ENCODE data around the gene MED29.

MED29 gene

DNA sequence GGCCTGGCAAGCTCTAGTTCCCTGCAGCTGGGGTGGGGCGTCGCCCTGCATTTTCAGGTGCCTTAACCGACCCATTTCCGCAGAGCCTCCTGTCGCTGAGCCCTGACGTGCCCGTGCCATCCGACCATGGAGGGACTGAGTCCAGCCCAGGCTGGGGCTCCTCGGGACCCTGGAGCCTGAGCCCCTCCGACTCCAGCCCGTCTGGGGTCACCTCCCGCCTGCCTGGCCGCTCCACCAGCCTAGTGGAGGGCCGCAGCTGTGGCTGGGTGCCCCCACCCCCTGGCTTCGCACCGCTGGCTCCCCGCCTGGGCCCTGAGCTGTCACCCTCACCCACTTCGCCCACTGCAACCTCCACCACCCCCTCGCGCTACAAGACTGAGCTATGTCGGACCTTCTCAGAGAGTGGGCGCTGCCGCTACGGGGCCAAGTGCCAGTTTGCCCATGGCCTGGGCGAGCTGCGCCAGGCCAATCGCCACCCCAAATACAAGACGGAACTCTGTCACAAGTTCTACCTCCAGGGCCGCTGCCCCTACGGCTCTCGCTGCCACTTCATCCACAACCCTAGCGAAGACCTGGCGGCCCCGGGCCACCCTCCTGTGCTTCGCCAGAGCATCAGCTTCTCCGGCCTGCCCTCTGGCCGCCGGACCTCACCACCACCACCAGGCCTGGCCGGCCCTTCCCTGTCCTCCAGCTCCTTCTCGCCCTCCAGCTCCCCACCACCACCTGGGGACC is 16.6 kb downstream of the MED29 start:
- no peak for DNase-seq (ENCODE audit: low read depth, low spot score)

DNA sequence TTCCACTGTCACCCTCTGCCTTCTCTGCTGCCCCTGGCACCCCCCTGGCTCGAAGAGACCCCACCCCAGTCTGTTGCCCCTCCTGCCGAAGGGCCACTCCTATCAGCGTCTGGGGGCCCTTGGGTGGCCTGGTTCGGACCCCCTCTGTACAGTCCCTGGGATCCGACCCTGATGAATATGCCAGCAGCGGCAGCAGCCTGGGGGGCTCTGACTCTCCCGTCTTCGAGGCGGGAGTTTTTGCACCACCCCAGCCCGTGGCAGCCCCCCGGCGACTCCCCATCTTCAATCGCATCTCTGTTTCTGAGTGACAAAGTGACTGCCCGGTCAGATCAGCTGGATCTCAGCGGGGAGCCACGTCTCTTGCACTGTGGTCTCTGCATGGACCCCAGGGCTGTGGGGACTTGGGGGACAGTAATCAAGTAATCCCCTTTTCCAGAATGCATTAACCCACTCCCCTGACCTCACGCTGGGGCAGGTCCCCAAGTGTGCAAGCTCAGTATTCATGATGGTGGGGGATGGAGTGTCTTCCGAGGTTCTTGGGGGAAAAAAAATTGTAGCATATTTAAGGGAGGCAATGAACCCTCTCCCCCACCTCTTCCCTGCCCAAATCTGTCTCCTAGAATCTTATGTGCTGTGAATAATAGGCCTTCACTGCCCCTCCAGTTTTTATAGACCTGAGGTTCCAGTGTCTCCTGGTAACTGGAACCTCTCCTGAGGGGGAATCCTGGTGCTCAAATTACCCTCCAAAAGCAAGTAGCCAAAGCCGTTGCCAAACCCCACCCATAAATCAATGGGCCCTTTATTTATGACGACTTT is 17.4 kb downstream of the MED29 start:
- no peak for TF ChIP-seq CTCF (IDR thresholded peaks at IDR 0.05; ENCODE audit: low read depth, low read length)
- DNase-seq (ENCODE audit: low read depth, low spot score): peak; percentile 56
- in situ Hi-C loops (cut with HindIII; ENCODE audit: low sequenced_read_pairs): no loop called here
- peak overlapping the region; percentile 98 for H3K4me3 ChIP-seq (ENCODE audit: low read depth, low read length)

More for the DNA sequence above, 16.6 kb downstream of the MED29 start:
- in situ Hi-C loops (cut with HindIII; ENCODE audit: low sequenced_read_pairs): no loop called here
- no peak for TF ChIP-seq CTCF (IDR thresholded peaks at IDR 0.05; ENCODE audit: low read depth, low read length)
- H3K4me3 ChIP-seq (ENCODE audit: low read depth, low read length): peak overlapping the region; percentile 98

GRCh38 chr19:39409208-39410016 is 18.2 kb downstream of the MED29 start:
- in situ Hi-C loops (cut with HindIII; ENCODE audit: low sequenced_read_pairs): no loop called here
- DNase-seq (ENCODE audit: low read depth, low spot score): peak; percentile 74
- peak; percentile 3 for TF ChIP-seq CTCF (IDR thresholded peaks at IDR 0.05; ENCODE audit: low read depth, low read length)
- H3K4me3 ChIP-seq (ENCODE audit: low read depth, low read length): peak overlapping the region; percentile 98

GRCh38 chr19:39410017-39410830 is 19.0 kb downstream of the MED29 start:
- TF ChIP-seq CTCF (IDR thresholded peaks at IDR 0.05; ENCODE audit: low read depth, low read length): no peak
- H3K4me3 ChIP-seq (ENCODE audit: low read depth, low read length): peak overlapping the region; percentile 98
- peak; percentile 83 for DNase-seq (ENCODE audit: low read depth, low spot score)
- in situ Hi-C loops (cut with HindIII; ENCODE audit: low sequenced_read_pairs): no loop called here

- in situ Hi-C loops (cut with HindIII; ENCODE audit: low sequenced_read_pairs): no loop called here
- no peak overlapping the region for H3K4me3 ChIP-seq (ENCODE audit: low read depth, low read length)
- TF ChIP-seq CTCF (IDR thresholded peaks at IDR 0.05; ENCODE audit: low read depth, low read length): no peak
- no peak for DNase-seq (ENCODE audit: low read depth, low spot score)
Measured at GRCh38 chr19:39410831-39411080, 19.6 kb downstream of the MED29 start.
